ENCODE measurements around the gene SLC9A9. TPM values are rescaled to one million over a fixed set of nuclear protein-coding genes. Genes with fewer than 3 reads are reported as not detected.

The SLC9A9 gene
- total and polyA plus RNA-seq, 9 of the 15 experiments (the other 6 are each of a cell fraction or from before 2014, with no cell fraction given), result 0.03 to 0.13 TPM; not detected in 7

DNA sequence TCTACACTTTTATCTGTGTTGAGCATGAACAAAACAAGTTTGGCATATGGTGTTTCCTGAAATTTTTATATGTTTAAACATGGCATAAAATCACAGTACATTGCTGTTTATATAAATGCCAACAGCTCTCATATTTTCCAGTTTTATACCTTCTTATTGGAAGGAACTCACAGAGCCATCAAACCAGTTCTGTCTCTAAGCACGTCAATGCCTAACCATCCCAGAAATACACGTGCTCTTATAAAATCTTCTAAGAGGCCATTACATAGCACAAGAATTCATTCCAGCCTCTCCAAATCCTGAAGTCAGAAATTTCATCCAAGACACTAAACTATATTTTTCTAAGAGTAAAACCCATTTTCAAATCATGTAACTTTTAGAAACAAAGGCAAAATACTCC lies 20.8 kb downstream of the SLC9A9 start:
- H3K36me3 ChIP-seq (ENCODE audit: control insufficient read depth, insufficient read depth, low read length), result no peaks in the 10 kb centered on the region
- no peak for TF ChIP-seq ZNF57 (CRISPR knock-in tag; IDR thresholded peaks at IDR 0.05)
- no peak for TF ChIP-seq ZNF212 (CRISPR knock-in tag; IDR thresholded peaks at IDR 0.05)
- TF ChIP-seq ZNF324 (CRISPR knock-in tag; IDR thresholded peaks at IDR 0.05), result no peak
- TF ChIP-seq, protein P1, sequence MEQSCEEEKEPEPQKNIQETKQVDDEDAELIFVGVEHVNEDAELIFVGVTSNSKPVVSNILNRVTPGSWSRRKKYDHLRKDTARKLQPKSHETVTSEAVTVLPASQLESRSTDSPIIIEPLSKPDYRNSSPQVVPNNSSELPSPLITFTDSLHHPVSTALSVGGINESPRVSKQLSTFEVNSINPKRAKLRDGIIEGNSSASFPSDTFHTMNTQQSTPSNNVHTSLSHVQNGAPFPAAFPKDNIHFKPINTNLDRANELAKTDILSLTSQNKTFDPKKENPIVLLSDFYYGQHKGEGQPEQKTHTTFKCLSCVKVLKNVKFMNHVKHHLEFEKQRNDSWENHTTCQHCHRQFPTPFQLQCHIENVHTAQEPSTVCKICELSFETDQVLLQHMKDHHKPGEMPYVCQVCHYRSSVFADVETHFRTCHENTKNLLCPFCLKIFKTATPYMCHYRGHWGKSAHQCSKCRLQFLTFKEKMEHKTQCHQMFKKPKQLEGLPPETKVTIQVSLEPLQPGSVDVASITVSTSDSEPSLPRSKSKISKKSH (CRISPR knock-in tag; IDR thresholded peaks at IDR 0.05), result no peak
- no peak for TF ChIP-seq TCF7L2 (IDR thresholded peaks at IDR 0.05; ENCODE audit: low read depth, low read length)
- TF ChIP-seq HMG20B (CRISPR knock-in tag; IDR thresholded peaks at IDR 0.05), result no peak
- TF ChIP-seq, protein P2, sequence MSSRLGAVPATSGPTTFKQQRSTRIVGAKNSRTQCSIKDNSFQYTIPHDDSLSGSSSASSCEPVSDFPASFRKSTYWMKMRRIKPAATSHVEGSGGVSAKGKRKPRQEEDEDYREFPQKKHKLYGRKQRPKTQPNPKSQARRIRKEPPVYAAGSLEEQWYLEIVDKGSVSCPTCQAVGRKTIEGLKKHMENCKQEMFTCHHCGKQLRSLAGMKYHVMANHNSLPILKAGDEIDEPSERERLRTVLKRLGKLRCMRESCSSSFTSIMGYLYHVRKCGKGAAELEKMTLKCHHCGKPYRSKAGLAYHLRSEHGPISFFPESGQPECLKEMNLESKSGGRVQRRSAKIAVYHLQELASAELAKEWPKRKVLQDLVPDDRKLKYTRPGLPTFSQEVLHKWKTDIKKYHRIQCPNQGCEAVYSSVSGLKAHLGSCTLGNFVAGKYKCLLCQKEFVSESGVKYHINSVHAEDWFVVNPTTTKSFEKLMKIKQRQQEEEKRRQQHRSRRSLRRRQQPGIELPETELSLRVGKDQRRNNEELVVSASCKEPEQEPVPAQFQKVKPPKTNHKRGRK (tag; IDR thresholded peaks at IDR 0.05), result no peak
- no peaks in the 10 kb centered on the region for H3K27me3 ChIP-seq (ENCODE audit: control insufficient read depth in 2 of 2, insufficient read depth in 2 of 2, low read length in 2 of 2)
- no peaks in the 10 kb centered on the region for H3K79me2 ChIP-seq (ENCODE audit: control insufficient read depth, insufficient read depth, low read length)
- ATAC-seq, result no peak
- H3K4me3 ChIP-seq, result no peak overlapping the region
- POLR2A ChIA-PET, result no interaction called here
- no peaks in the 10 kb centered on the region for H3K4me1 ChIP-seq (replicated peaks in 1 of 2; ENCODE audit: control insufficient read depth in 2 of 2, insufficient read depth in 2 of 2, low read length in 2 of 2)
- H3K9me3 ChIP-seq (replicated peaks; ENCODE audit: control insufficient read depth, insufficient read depth, low read depth, low read length), result no peaks in the 10 kb centered on the region
- no peak overlapping the region for H3K27ac ChIP-seq (ENCODE audit: extremely low read depth, low read depth, low read length)
- intact Hi-C loops (cut with micrococcal nuclease), result no loop called here
- no peak for FAIRE-seq
- no peak overlapping the region for H3K4me2 ChIP-seq (ENCODE audit: insufficient read depth, low read length)
- no peak overlapping the region for H3K9ac ChIP-seq (ENCODE audit: insufficient read depth in 1 of 2, low read depth in 2 of 2, low read length in 2 of 2)
- no peaks in the 10 kb centered on the region for H3K9me1 ChIP-seq (ENCODE audit: control insufficient read depth, insufficient read depth, low read length)
- no TSS peak for BruUV-seq (replicated peaks)
- in situ Hi-C loops (cut with MboI), result no loop called here
- CTCF ChIA-PET (ENCODE audit: low intra/inter-chr PET ratio), result no interaction called here
- 3% methylated on average over 2 of the region's 2 CpGs for WGBS (ENCODE audit: insufficient coverage, low coverage, missing lambda C conversion rate)
- H2AFZ ChIP-seq (ENCODE audit: low read depth, low read length), result no peak overlapping the region
- H4K20me1 ChIP-seq (replicated peaks; ENCODE audit: control insufficient read depth, insufficient read depth, low read length), result no peaks in the 10 kb centered on the region
- DNase-seq (ENCODE audit: extremely low read depth in 1 of 4, low spot score in 3 of 4), result no peak
